NCI-H2171 treated with DMSO at 0.1 percent for 48 hours (cell line): ENCODE results near the gene CNTFR.

Experiments used
- DNase-seq: peaks from one replicate; lab custom pipeline; 2025; lab: John Stamatoyannopoulos, UW

CNTFR gene

DNA sequence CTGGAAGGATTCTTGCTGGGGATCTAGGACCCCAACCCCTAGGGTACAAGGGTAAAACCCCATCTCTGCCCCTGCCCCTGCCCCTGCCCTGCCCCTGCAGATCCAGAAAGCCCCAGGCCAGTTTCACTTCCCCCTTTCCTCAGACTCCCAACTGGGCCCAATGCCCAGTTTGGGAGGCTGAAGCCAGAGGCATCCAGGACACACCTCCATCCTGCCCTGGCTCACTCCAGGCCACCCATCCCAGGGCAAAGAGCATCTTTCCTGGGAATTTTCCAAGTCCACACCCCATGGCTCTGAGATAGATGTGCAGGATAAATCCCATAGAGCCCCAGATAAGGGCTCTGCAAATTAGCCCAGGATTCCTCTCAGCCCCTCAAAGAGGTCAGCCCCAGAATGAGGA lies 17.4 kb downstream of the CNTFR start:
- DNase-seq = no peak

DNA sequence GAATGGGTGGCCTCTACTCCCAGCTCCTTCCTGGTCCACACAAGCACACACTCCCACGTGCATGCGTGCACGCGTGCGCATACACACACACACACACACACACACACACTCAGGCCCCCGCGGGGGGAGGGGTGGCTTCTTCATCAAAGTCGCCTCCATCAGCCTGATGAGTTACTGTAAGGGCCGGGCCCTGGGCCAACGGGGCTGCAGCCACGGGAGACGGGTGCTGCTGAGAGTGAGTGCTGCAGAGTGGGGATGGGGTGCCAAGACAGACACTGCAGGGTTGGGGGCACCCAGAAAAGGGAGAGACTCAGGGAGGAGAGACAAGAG lies 18.1 kb downstream of the CNTFR start:
- no peak for DNase-seq

DNA sequence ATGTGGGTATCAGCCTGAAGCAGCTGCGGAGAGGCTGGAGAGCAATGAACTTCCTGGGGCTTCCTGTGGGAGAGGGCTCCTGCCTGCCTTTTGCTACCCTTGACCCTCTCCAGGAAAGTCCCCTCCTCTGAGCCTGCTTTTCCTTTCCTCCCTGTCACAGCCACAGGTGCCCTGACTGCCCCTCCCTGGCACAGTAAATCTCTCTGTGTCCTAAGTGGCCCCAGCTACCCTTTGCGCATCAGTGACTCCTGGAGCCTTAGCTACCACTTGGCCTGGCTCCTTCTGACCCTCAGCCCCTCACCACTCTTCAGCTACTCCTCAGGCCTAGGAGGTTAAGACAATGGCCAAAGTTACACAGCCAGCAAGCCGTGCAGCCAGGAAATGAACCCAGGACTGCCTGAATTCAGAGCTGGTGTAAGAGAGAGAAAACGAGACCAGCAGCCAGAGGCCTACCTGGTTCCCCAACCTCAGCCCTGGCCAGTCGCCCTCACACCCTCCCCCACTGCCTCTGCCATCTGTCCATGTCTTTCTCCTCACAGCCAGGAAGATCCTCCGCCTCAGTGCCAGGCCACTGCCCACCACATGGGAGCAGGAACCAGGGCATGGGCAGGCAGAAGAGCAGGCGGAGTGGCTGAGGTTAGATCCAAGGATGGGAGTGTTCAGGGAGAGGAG lies 18.6 kb downstream of the CNTFR start:
- no peak for DNase-seq

DNA sequence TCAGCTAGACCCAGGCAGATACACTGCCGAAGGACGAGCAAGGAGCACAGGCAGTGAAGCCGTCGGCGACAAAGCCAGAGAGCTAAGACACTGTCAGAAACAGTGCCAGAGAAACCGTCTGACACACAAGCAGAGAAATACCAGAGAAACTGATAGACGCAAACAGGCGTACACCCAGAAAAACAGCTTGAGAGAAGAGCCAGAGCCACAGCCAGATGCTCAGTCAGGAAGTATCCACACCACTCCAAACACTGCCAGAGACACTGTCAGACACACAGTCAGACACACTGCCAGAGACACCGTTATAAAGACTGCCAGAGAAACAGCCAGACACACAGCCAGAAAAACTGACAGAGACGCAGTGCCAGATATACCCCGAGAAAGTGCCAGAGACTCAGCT lies 19.1 kb downstream of the CNTFR start:
- peak; percentile 14 for DNase-seq

DNA sequence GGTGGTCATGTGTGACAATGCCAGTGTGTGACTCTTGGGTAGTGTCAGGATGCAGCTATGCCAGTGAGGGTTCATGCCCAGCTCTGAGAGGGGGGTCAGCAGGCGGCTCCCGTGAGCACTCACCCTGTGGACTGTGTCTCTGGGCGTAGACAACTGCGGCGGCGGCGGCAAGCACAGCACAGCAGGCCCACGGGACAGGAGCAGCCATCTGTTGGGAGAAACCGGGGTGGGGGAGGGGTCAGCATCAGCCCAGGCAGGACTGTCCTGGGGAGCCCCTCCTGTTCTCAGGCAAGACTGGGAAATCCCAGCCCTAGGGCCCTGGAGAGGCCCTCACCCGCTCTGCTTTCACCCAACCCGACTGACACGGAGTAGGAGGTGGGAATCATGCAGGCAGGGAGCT lies 20.8 kb downstream of the CNTFR start:
- peak; percentile 61 for DNase-seq

DNA sequence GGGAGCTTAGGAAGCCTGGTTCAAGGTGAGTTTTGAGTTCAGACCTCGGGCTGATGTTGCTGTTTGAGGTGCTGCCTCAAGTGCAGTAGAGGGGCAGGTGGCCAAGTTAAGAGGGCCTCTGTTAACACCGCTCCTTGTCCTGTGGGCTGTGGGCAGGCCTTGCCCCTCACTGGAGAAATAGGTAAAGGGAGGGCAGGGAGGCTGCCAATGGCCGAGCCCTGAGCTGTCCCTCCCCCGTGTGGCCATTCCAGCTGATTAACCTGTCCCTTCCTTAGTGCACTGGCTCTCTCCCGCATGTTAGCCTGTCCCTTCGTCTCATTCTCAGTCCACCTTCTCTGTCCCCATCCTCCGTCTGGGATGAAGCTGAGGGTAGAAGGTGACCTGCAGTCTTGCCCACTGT lies 21.4 kb downstream of the CNTFR start:
- DNase-seq = no peak

DNA sequence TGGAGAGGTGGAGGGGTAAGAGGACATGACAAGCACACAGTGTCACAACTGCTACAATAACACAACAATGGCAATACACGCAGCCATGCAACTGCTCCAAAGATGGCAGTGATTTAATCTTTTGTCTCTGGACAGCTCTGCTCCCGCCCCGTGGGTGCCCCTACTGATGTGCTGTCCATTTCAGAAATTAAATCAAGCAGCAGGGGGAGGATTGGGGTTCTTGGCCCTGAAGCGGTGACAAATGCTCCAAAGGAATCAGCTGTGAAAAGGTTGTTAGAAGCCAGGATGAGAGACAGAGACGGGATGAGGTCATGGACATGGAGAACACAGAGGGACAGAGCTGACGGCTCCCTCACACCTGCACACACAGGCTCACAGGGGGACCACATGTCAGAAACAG lies 22.6 kb downstream of the CNTFR start:
- no peak for DNase-seq

DNA sequence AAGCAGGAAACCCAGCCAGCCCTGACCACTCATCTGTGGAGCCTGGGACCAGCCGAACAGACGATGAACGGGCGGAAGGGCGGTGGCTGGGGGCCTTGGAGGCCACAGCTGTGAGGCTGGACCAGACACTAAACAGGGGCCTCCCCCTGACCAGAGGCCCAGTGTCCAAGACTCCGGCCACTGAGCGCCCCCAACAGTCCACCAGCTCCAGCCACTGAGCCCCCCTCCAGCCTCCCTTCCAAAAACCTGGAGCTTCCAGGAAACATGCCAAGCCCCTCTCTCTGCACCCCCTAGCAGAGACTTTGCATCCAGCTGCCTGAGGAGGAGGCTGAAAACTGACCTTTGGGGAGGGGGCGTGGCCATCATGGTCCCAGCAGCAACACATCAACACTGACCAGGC lies 23.2 kb downstream of the CNTFR start:
- no peak for DNase-seq

DNA sequence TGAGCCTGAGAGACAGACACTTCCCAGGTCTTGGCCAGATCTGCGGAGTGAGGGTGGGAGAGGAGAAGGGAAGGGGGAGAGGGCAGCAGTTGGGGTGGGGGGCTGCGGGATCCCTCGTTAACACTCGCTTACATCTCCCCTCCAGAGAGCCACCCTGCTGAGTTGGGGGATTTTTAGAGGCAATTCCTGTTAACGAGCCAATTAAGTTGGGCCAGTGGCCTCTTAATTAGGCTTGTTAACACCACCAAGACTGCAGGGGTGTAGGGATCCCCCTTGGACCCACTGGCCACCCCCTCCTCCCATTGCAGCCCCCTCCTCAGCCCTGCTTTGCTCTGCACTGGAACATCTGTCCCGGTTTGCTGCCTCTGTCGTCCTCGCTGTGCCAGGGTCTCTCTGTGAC lies 23.7 kb downstream of the CNTFR start:
- no peak for DNase-seq

DNA sequence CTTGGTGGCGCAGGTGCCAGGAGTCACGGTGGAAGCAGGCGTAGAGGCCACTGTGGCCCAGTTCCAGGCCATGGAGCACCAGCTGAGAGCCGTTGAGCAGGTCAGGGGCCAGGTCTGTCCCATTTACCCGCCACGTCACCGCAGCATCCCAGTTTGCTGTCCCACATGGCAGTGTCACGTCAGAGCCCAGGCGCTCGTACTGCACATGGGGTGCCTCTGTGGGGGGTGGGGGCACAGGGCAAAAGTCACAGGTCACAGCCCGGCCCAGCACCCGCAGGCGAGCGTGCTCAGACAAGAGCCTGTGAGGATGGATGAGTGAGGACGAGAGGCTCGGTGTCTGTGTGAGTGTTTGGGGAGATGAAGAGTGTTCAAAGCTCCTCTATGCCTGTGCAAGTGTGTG lies 24.9 kb downstream of the CNTFR start:
- DNase-seq = no peak

DNA sequence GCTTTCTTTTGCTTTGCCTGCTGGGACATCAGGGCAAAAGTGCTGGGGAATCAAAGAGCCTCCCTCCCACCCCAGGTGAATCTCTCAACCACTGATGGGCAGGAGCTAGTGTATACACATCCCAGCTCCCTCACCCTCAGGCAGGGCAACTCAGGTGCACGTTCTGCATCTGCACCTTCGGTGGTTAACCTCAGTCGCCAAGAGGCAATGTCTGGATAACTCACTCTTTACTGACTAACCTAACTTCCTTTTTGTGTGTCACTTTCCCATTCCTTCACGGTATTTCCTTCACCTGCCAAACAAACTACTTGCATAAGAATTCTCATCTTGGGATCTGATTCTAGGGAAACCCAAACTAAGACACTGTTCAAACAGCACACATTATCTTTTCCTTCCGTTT lies 26.3 kb downstream of the CNTFR start:
- DNase-seq = no peak

DNA sequence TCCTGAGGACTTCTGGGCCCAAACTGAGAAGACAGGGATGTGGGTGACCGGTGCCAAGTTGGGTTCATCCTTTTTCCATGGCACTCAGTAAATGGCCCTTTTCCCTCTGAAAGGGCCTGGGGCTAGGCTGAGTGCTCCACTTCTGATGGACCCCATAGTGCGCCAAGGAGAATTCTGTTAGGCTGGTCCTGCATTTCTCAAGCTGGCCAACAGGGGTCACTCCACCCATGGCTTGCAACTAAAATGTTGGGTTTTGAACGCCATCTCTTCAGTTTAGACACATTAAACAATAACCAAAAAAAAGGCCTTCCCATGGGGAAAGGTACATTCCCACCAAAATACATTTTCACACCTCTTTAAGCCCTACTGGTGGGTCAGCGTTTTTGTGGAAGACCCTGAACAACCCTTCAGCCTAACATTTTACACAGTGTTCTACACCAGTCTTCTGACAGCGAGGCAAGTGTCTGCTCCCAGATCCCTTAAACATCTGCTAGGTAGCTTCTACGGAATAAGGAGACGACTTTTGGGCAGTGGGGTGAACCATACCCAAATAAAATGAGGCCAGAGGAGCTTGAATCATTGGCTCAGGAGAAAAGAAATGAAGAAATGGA lies 27.3 kb downstream of the CNTFR start:
- DNase-seq = no peak

DNA sequence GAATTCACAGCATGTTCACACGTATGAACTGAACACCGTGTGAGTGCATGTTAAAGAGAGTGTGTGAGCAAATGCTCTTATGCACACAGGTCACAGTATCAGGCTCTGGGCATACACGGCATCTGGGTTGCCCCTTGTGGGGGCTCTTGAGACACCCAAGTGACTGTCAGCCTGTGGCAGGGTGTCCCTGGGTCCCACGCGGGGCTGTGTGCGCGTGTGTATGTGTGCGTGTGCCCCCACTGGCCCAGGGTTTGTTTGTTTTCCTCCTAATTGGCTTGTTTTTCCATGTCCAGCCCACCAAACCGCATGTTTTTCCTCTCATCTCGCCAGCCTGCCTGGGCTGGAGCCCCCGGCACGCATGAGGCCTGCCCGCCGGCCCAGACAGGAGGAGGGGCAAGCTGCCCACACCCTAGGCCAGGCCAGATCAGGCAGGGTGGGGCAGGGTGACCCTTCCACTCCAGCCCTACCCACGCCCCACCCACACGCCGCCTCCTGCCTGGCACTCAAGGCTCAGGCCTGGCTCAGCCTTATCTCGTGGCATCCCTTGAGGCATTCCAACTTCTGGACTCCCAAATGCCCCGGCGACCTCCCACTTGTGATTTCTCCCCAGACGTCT lies 28.8 kb downstream of the CNTFR start:
- DNase-seq = no peak

DNA sequence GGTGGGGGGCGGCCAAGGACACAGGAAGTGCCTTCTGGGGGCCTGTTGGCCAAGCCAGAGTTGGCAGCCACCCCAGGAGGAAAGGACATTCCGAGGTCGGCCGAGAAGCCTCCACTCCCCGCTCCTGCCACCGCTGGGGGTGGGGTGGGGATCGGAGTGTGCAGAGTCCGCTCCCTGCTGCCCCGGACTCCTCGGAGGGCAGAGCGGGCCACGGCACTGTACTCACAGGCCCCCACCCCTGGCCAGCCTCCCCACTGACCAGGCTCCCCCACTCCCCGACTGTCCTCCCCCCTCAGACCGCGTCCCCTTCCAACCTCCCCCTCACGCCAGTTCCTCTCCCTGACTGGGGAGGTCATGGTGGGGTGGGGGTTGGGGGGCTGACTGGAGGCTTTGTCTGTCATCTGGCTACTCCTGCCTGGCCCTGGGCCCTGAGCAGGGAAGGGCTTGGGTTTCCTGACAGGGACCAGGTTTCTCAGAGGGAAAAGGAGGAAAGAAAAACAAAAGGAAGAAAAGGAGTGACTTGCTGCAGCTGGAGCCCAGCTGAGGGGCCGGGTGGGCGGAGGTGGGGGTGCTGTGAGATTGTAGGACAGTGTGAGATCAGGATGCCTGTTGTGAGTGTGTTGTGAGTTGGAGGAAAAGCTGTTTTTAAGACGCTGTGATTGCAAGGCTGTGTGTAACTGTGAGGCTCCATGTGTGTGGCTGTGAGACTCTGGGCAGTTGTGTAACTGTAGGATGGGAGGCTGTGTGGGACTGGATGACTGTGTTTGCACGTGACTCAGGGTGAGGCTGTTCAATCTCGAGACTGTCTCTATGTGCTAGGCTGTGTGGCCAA lies 29.7 kb downstream of the CNTFR start:
- DNase-seq = no peak

DNA sequence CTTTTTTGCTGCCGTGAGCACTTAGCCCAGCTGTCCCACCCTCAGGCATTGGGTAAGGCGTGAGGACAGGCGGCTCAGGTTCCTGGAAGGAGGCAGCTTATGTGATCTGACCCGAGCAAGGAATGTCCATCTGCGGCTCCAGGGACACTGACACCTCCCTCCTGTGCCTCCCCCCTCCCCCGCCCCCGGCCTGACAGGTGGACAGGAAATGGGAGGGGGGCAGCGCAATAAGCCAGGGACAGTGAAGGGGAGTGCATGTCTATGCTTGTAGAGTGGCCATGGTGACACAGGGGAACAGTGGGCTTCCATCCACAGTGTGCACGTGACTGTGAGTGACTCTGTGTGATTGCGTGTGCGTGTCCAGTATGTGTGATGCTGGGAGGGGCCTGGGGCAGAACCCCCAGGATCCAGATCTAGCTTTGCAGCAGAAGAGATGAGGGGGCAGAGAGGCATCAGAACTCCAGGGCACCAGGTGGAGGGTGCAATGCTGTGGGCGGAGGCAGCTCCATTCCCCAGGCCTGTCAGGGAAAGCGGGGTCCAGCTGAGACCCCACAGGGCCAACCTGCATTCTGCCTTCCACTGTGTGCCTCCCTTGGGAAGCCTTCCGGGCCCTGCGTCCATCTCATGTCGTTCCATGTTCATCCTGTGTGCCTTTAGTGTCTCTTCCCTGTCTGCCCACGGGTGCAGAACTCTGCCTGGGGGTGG lies 30.5 kb downstream of the CNTFR start:
- DNase-seq = no peak

DNA sequence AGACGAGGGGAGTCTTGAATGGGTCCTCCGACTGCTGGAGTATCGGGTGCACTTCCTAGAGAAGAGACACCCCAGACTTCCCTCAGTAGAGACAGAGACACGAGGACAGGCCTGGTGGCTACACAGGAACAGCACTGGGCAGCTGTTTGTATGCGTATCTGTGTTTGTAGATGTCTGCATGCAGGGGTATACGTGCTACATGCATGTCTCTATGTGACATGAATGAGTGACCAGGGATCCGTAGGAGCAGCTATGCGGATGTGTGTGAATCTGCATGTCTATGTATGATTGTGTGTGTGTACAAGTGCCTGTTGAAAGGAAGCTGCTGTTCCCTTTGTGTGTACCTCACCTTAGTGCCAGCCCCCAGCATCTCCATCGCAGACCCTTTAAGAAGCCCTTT lies 31.2 kb downstream of the CNTFR start:
- DNase-seq = no peak

DNA sequence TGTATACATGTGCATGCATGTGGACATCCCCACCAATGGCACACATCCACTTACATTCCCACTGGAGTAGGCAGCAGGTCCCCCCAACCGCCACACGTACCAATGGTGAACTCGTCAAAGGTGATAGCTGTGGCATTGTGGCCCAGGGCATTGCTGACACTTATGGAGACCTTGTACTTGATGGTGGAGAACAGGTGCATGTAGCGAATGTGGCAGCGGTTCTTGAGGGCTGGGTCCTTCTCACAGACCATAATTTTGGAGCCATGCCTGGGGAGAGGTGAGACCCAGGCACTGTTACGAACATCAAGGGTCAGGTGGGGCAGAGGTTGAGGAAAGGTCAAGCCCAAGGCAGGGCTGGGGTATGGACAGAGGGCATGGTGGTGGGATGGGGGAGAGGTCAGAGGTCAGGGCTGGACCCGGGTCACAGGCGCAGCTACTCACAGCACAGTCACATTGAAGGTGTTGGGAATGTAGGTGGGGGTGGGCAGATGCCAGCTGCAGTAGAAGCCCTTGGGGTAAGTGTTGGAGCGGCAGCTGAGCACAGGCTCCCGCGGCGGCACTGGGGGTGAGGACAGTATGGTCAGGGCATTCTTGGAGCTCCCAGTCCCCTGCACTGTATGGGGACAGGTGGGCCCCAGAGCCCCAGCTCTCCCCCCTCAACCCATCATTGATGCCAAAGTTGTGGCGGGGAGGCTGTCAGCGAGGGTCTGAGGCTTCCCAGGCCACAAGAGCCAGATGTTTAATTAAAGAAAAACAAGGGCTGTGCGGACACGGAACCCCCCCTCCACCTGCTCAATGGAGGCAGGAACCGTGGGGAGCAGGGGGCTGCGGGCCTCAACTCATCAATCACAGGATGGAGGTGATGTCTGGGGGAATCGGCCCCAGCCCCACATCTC lies 31.9 kb downstream of the CNTFR start:
- no peak for DNase-seq

DNA sequence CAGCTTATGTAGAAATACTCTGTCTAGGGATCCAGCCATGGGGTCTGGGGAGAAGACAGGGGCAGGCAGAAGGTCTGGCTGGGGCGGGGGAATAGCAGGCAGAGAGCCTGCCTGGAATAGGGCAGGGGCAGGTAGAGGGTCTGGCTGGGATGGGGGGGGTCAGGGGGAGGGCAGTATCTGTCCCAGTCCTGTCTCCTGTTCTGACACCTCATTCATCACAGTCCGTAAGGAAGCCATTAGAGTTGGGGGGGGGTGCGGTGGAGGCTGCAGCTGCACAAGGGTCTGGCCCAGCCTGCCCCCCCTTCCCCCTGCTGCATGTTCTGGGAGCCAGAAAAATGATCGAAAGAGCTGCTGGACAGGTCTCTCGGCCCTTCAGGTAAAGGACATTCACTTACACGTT lies 32.6 kb downstream of the CNTFR start:
- no peak for DNase-seq

DNA sequence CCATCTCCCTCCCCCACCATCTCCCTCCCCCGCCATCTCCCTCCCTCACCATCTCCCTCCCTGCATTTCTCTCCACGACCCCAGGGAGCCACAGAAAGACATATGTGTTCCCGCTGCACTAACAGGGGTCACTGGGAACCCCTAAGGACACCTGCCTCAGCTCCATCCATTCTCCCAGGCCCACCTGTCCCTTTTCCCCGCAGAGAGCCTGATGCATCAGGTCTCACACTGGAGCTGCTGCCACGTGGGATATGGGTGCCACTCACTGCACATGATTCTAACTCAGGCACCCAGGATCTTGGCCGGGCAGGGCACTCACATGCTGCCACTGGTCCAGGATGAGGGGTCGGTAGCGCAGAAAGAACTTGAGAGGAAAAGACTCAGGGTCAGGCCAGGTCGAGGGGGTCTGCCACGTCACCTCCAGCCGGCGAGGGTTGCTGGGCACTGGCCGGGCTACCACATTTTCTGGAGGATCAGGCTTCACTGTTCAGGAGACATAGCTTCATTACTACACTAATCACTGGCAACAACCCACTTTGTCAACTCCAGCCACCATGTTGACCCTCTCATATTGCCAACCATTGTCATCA lies 33.5 kb downstream of the CNTFR start:
- DNase-seq = no peak

DNA sequence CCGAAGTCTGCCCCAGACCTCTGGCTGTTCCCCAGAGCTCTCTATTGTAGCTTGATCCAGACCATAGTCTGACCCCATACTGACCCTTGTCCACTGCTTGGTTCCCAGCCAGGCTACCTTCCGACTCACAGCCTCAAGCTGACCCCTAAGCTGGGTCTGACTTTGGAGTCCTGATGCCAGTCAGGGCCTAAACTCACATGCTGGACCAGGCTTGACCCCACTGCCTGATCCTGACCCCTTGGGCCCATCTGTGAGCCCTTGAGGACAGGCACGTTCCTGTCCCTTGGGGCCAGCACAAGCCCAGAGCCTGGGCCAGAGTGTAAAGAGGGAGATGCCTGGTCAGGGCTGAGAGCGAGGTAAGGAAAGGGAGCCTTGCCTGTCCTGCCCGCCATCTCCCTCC lies 34.0 kb downstream of the CNTFR start:
- no peak for DNase-seq

DNA sequence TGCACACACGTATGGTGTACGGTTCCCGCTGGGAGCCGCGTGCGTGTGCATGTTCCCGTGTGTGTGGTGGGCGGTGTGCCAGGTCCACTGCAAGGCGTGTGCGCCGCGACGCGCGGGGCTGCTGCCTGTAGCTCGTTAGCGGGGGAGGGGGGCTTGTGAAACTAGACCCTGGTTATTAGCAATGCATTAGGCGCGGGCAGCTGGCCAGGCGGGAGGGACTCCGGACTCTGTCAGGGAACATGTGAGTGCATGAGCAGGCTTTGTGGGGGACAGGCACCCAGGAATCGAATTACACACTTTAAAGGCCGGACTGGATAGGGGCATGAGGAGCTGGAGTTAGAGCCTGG lies 34.5 kb downstream of the CNTFR start:
- DNase-seq = peak; percentile 34
